Erythroblast (primary cell): ENCODE data around the gene PARP16.

Experiments
- DNase-seq, 2 experiments: peaks; one replicate each; lab custom pipeline; 2025; lab: John Stamatoyannopoulos, UW
- GATA1 ChIP-seq: IDR thresholded peaks from 2 replicates; pipeline ENCODE4 v1.6.1; 2011; ENCODE audit warnings: low read depth, mild to moderate bottlenecking, control low read depth, low read length, moderate library complexity
- POLR2A ChIP-seq: IDR thresholded peaks from 2 replicates; pipeline ENCODE4 v1.6.1; 2011; ENCODE audit warnings: mild to moderate bottlenecking, low read length

The PARP16 gene

GRCh38 chr15:65328506-65329287, 42.0 kb upstream of the PARP16 start:
- TF ChIP-seq GATA1 (no peak), POLR2A (no peak)
- DNase-seq, result no peak

GRCh38 chr15:65327651-65328393, 41.1 kb upstream of the PARP16 start:
- TF ChIP-seq POLR2A (no peak), GATA1 (no peak)
- no peak for DNase-seq

GRCh38 chr15:65326818-65327217, 40.1 kb upstream of the PARP16 start:
- no peak for DNase-seq
- TF ChIP-seq GATA1 (no peak), POLR2A (no peak)

GRCh38 chr15:65326117-65326526, 39.4 kb upstream of the PARP16 start:
- TF ChIP-seq POLR2A (no peak), GATA1 (no peak)
- no peak for DNase-seq

GRCh38 chr15:65323071-65323511, 36.4 kb upstream of the PARP16 start:
- TF ChIP-seq POLR2A (no peak), GATA1 (no peak)
- no peak for DNase-seq

- peak; percentile 67 to 84 for DNase-seq
- no peak for TF ChIP-seq POLR2A
Observed at GRCh38 chr15:65318870-65319356, 32.2 kb upstream of the PARP16 start.

DNA sequence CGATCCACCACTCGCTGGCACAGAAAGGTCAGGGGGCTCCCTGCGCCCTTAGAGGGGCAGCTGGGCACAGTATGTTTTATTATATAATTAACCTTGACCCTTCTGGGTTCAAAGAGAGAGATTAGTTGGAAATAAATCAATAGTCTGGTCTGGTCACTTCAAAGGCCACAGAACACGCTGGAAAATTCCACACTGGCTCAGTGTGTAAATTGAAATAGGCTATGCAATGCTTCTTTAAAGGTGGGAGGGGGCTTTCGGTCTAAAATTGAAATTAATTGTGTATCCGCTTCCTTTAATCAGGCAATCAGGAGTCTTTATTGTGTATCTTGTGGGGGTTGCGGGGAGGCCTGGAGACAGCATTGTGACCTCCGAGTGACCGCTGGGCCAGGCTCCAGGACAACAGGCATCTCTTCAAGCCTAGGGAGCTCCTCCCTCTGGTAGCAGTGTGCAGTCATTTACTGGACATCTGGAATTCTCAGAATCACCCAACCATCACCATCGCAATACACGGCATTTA, 25.8 kb upstream of the PARP16 start:
- DNase-seq, result no peak
- TF ChIP-seq GATA1, result no peak
- TF ChIP-seq POLR2A, result no peak

GRCh38 chr15:65311760-65312159, 25.1 kb upstream of the PARP16 start:
- DNase-seq, result no peak
- TF ChIP-seq POLR2A, result no peak
- no peak for TF ChIP-seq GATA1

GRCh38 chr15:65310431-65311137, 23.9 kb upstream of the PARP16 start:
- TF ChIP-seq POLR2A, result no peak
- no peak for TF ChIP-seq GATA1
- DNase-seq, result no peak

DNA sequence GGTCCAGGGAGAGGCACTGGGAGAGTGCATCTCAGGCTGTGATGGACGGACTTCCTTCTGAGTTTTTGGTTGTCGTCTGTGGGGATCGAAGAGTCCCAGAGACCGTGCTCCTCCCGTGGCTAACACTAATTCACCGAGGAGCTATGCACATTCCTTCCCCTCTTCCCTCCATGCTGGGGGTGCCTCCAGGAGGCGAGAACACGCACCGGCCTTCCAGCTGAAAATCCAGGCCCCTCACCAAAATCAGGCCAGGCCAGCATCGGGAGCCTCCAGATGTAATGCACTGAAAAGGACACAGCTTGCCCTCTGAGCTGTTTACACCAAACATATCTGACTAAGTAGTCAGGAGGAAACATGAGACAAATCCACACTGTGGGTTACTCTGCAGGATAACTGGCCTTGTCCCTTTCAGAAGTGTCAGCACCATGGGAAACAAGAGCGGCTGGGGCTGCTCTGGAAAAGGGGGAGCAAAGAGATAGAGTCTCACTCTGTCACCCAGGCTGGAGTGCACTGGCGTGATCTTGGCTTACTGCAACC, 23.3 kb upstream of the PARP16 start:
- no peak for DNase-seq
- TF ChIP-seq POLR2A, result no peak
- no peak for TF ChIP-seq GATA1

GRCh38 chr15:65307978-65308377, 21.3 kb upstream of the PARP16 start:
- TF ChIP-seq POLR2A (no peak), GATA1 (no peak)

DNA sequence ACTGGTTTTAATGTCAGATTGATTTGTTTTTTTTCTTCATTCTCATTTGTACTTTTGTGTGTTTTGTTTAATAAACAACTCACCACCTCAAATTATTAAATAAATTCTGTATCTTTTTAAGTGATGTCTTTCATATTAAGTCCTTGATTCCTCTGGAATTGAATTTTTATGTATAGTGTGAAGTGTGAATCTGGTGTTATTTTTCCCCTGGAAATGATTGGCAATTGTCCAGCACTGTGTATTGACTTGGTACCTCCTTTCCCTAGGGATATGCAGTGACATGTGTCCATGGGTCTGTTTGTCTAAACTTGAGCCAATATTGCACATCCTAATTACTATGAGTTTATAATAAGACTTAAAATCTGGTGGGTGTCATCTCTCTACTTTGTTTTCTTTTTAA, 19.9 kb upstream of the PARP16 start:
- no peak for DNase-seq
- TF ChIP-seq GATA1 (no peak), POLR2A (no peak)

More at GRCh38 chr15:65307978-65308377, 21.3 kb upstream of the PARP16 start:
- no peak for DNase-seq

GRCh38 chr15:65305776-65306175, 19.1 kb upstream of the PARP16 start:
- TF ChIP-seq GATA1, result no peak
- no peak for TF ChIP-seq POLR2A
- DNase-seq, result no peak
